ENCODE data around the gene SYT15.

The SYT15 gene

DNA sequence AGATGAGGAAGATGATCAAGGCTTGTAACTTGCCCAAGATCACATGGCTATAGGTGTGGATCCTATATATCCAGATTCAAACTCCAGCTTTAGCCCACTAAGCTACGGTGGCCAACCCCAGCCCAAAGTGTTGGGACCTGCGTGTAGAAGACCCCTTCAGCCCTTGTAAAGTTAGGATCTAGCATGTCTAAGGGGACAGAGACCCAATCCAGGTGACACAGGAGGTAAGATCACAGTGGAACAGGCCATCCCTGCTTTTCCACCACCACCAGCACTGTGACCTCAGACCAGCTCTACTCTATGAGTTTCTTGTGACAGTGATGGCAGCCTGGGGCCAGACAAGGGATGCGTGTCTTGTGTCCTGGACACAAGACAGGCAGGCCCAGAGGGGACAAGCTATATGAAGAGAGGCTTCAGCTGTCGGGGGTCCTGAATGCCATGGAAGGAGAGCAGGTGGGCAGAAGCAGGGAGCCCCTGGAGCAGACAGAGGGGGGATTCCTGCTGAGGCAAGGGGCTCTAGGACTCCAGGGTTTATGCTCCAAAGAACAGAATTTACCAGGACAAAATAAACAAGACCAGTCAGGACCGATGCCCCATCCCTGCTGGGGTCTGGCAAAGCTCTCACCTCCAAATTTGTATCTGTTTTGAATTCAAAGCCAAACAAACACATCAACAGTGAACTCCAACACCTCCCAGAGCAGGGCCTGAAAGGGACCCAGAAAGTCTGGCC, 32.9 kb upstream of the SYT15 start:
- DNase-seq: no peak

DNA sequence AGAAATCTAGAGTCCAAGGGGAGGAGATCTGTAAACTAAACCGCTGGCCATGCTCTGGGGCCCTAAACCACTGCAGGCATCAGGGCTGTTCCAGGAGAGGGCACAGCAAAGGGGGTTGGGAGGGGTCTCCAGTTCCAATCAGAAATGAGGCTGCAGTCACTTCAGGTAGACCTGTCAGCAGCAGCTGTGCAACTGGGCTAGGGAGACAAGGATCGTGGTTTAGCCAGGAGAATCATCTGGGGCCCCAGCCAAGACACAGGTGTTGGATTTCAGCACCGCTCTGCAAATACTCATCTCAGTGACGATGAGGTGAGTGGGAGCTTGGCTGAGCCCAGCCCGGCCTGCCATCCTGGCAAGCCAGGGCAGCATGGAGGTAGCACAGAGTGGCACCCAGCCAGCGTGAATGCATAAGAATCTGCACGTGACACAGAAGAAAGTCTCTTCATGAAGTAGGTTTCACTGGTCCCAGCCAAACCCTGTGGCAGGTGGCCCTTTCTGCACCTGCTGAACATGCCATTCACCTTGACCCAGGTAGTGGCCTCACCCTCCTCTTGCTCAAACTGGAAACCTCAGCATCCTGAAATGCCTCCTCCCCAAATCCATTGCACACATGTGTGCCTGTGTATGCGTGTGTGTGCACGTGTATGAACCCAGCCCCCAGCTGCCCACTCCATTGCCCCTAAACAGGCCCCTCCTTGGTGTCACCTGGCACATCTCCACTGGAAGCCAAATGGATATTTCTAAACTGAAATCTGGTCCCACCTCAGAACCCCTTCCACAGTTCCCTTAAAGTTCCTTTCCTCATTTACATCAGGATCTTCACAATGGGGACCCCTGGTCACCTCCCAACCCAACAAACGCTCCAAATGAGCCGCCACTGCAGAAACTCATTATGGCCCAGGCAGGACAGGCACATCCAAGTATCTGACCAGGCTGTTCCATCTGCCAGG, 32.1 kb upstream of the SYT15 start:
- DNase-seq: peak; percentile 13

DNA sequence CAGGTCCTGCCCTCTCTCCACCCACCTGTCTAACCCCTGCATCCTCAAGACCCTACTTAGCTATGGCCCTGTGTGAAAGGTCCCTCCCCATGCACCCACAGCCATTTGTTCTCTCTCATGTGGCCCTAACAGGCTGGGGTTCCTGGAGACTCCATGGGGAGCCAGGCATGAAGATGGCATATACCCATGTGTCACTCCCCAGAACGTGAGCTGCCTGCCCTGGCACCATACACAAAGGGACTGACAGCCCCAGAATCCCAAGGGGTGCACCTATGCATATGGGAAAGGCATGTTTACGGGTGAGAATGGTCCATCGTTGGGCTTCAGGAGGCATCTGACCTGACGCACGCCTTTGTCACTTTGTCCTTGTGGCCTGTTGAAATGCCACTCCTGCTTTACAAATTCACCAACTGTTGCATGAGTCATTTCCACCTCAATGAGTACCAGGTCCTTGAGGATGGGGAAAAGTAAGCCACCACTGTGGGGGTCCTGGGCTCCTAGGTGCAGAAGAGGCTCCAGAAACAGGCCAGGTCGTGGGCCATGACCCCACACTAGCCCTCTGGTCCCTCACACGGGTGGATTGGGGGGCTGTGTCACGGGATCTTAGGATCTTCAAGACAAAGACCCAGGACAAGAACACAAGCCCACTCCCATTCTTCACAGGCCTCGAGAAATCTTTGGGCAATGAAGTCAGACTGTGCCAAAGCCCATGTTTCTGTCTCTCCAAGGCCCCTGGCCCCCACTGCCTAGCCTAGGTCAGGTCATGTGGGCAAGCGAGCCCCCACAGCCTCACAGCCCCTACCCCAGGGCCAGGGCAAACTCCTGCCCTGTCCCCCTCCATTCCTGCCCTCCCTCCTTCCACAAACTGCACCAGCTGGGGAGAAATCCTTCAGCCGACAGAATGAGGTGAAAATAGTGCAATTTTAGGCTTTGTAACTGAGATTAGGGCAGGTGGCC, 31.1 kb upstream of the SYT15 start:
- DNase-seq: no peak

DNA sequence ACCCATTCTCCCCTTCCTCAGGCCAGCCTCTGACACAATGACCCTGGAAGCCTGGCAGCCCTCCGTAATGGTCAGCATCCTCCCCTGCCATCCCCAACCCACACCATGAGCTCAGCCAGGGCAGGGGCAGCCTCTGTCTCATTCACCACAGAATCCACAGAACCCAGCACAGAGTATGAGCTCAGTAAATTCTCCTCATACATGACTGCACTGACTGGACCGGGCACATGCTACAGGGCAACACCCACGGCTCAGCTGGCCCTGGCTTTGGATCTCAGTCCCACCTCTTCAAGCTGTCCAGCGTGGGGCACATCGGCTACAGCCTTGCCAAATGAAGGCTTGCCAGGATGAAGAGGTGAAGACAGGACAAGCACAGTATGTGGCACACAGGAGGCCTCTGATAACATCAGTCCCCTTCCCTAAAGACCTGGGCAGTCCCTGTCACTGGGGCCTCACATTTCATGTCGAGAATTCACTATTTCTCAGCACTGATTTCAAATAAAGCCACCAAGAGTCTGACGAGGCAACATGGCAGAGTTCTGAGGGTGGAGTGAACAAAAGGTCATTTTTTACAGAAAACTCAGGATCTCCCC, 30.3 kb upstream of the SYT15 start:
- DNase-seq: no peak

DNA sequence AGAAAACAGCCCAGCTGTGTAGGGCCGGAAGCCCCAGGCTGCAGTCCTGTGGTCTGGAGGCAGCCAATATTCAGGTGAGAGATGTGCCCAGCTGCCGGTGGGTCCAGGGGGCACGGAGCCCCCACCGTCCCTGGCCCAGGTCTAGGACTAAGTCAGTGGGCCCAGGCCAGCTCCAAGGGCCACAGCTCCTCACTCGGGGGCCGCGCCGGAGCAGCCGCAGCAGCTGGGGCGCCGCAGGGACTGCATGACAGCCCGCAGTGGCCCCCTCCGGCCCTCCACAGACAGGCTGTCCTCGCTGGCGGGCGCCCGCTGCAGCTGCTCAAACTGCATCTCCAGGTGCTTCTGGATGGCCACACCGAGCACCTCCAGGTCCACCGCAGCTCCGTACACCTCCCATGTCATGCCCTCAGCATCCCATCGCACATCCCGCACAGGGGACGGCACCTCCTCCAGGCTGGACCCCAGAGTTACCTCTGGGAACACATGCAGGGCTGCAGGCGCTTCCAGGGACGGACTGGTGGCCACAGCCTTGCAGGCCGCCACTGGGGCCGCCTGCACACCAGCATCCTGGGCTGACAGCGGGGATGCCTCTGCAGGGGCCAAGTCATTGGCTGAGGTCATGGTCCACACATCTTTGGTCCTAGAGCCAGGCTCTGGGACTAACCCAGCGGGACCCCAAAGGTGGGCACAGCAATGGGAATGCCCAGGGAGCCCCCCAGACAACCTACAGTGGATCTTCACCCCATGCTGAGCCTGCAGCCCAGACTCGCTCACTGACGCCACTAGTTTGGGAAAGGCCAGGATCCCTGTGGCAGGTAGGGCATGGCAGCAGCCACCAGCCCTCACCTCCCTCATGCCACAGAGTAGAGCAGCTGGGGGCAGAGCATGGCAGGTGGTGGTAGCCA, 29.5 kb upstream of the SYT15 start:
- DNase-seq: no peak

DNA sequence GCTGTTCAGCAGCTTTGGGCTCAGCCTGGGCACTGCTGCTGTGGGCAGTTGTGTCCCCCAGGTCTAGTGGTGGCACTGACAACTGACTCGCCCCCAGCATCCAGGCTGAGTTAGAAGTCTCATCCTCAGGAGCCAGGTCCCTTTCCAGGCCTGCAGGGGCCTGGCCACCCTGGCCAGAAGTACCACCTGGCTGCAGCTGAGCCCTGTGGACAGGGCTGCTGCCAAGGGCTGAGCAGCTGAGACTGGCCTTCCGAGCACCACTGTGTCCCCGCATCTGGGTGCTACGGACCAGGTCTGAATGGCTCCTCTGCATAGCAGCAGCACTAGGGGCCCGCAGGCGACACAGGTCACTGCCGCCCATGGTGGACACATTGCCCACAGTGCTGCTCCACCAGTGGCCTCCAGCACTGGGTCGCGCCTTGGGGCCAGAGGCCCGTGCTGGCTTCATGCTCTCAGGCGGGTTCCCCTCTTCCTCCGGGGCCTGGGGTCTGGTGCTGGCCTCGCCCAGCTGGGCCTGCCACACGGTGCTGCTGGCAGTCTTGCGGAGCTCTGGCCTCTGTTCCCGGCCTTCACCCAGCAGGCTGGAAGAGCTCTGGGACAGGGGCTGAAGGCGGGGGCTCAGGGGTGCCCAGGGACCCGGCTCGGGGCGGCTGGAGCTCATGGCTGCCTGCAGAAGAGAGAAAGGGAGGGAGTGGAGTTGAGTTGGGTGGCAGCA, 28.7 kb upstream of the SYT15 start:
- no peak for DNase-seq

DNA sequence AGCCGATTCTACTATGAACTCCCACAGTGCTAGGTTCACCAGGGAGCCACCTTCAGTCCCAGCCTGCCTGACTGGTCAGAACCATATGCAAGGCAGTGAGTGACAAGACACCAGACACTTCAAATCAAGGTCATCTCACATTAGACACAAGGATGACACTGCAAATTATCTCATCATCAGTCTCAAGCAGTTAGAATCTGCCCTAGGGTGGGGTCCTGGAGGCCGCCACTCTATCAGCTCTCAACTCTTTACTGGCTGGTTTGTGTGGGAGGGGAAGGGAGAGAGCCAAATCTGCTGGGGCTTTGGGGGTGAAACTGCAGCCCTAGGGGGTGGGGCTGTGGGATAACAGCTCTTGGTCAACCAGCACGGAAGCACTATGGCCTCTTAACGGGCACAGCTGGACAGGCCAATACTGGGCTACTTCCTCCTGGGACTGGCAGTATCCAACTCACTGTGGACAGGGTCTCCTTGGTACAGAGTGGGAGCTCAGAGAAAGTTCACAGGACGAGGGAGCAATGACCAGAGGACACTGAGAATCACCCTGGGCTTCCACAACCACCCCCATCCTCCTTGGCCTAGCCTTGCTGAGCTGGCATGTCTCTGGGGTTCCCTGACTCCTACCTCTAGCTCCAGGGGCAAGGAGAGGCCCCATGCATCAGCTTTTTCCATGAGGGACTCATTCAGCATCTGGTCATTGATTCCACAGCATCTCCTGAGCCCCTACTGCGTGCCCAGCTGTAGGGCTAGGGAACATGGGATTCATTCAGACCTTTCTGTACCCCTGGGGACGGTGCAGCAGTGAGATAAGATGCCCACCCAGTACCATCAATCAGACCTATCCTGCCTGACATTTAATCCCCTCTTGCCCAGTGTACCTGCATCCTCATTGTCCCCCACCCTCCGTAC, 27.9 kb upstream of the SYT15 start:
- DNase-seq: no peak

DNA sequence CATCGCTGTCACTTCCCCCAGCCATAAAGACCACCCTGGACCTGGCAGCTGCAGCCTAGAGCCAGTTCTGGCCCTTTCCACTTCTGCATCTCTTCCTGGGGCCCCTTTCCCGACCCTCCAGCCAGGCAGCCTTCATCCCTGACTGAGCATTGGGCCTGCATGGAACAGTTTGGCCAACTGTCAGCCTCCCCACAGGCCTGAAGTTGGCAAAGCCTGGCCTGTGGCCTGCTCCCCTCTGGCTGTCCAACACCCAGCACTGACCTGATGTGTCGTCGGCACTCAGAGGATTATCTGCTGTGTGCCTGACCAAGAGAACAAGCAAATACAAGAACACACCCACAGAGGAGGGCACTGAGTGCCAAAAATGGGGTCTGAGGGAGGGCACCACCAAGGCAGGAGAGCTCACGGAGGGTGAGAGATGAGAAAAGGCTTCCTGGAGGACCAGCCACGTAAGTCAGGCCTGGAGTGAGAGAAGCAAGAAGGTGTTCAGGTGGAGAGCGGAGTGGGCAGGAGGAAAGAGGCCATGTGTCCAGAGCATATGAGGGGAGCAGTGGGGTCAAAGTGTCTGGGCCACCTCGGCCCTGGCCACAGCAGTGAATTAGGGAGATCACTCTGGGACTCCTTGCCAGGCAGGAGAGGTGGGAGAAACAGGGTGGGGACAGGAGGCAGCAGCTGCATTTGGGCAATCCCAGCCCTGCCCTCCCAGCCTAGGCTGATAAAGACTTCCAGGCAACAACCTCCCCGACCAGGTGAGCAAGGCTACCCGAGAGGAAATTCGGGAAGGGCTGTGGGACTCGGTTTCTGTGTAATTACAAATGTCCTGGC, 27.0 kb upstream of the SYT15 start:
- no peak for DNase-seq

DNA sequence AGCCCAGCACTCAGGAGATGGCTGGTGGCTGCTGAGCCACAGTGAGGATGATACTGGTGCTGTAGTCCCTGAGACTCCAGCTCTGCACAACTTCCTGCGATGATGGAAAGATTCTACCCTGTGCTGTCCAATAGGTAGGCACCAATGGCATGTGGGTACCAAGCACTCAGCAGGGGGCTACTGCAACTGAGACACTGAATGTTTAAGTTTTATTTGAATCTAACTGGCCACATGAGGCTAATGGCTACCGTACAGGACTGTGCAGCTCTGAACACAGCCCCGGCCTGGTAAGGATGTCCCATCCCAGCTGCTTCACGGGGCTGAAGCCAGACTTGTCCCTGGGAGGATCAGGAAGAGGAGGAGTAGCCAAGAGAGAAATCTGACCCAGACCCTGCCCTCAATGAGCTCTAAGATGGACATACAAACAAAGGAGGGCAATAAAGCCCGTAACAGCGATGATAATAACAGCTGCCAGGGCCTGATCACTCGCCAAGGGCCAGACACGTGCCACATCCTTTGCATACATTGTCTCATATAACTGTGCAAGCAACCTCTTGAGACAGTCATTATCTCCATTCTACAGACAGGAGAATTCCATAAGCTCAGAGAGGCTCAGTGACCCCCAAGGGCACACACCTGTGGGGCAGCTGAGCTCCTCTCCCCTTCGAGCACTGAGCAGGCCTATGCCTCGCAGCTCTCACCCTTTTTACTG, 26.2 kb upstream of the SYT15 start:
- DNase-seq: no peak

DNA sequence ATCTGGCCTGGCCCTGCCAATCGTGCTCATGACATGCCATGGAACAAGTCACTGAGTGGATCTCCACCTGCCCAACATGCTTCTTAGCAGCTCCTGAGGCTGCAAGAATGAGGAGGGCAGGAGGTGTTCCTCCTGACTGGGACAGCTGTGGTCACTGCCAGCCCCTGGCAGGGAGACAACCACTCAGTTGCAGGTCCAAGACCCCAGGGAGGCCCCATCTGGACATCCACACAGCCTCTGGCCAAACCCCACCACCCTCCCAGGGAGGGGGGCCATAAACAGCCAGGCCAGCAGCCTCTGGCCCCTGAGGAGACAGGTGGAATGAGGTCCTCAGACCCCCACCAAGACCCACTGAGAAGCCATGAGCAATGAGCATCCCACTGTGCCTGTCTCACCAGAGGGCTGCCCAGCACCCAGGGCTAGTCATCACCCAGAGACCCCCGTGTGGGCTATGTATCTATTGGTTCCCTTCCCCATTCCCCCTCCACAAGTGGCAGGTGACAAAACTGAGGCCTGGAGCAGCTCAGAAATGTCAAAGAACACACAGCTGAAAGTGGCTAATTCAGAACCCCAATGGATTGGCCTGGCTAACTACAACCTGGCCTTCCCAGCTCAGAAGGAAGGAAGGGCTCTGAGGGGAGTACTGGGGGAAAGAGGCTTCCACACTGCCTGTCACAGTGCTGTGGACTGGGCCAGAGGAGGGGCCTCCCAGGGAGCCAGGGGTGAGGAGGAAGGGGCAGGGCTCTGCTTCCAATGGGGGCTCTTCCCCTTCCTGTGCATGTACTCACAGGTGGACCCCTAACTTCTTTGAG, 25.5 kb upstream of the SYT15 start:
- DNase-seq: no peak

DNA sequence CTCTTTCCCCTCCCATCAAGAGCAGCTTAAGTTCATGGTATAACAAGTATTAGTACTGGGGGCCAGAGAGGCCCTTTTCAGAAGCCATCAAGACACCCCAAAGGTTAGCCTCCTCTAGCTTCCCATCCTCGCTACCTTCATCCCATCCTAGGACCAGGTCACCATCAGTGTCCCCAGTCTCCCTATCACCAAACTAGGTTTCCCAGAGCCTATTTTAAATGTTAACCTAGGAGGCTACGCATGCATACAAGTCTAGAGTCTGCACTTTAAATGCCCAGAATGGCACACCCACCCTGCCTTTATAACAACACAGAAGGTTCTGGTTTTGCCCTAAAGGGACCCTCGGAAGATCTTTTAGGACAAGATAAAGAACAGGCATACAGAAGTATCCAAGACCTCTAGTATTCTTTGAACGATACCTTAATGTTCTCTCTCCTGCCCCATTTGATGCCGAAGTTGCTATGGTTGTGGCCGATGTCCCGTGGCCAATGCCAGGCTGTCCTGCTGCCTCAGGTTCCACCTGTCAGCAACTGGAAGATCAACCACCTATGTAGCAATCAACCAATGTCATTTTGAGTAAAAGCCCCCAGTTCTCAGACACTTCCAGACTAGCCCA, 24.7 kb upstream of the SYT15 start:
- no peak for DNase-seq

DNA sequence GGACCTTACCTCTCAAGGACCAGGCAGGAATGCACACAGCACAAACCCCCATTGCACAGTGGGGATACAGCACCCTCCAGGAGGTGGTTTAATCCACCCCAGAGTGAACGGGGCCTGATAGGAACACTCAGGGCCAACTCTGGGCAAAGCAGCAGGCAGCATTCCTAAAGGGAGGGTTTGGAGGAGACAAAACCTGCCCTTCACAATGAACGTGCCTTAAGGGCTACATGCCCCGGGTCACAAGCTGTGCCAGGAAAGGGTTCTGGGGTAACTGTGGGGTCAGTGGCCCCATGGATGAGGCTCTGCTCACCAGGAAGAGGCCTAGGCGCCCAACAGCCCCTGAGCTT, 23.6 kb upstream of the SYT15 start:
- no peak for DNase-seq

DNA sequence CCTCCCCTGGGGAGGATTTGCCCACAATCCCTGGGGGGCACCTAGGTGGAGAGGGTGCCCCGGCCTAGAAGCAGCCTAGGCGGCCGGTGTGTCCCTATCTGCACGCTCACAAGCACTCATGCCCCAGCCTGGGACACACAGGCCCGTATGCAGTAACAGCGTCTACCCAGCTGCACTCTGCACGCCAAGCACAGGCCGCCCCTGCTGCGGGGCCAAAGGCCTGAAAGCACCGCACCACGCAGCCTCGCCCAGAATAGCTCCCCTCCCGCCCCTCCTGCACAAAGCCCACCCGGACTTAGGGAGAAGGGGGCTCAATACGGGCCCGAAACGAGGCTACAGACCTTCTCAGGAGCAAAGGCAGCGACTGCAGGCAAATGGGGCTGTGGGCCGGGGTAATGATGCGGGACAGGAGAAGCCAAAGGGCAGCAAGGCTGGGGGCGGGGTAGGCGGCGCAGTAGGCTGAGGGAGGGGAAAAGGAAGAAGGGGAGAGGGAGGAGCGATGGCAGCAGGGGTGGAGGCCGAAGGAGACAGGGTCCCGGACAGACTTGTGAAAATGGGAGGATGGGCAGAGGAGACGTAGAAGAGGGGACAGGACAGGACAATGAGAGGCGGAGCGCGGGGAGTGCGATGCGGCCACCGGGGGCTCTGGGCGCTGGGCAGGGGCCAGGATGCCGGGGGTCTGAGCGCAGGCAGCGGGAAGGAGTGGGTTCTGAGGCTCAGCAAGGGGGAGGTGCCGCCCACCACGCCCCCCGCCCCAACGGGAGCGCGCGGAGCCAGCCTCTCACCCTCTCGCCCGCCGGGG, 23.0 kb upstream of the SYT15 start:
- DNase-seq: no peak

DNA sequence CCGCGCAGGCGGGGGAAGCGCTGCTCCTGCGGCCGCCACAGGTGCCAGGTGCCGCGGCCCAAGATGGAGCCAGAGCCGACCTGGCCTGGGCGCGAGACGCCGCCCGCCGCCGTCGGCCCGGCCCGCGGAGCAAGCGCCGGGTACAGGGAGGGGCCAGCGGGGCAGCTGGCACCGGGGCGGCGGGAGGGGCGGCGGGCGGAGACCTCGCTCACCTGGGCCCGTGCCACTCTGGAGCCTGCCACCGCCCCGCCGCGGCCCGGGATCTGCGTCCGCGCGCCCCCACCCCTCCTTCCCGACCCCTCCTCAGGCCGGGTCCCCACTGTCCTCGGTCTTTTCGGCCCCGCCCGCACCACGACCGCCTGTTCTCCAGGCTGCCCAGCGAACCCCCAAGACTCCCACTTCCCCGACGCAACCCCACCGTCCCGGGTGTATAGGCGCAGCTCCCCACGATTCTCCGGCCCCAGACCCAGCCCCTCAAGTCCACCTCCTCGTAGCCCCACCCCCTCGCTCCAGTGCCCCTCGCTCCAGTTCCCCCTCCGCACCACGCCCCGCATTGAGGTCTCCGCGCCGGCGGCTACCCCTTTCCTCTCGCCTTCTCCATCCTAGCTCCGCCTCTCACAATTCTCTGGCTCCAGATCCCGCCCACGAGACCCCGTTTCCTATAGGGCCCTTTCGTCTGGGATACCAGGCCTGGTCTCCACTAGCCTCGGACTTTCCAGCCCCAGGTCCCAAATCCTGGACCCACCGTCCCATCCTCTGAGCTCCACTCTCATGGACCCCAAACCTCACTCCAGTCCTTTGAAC, 22.2 kb upstream of the SYT15 start, which contains the start of gene GPRIN2:
GPRIN2 (minus strand) TSS at position 144 of the 804 bp plus-strand sequence. CDS start 5,922 bp downstream, outside the sequence.
- DNase-seq: peak; percentile 7
